A549 treated with dexamethasone at 1 μM for 4 hours (cell line): Measurements from ENCODE around the gene C12orf56. TPM values are rescaled to one million over a fixed set of nuclear protein-coding genes. Genes with fewer than 3 reads are reported as not detected.

Source experiments
- total RNA-seq: library from RNA; stranded (reverse); fragments of 200-300 nt; extraction: Qiagen RNA extraction; gene quantifications from 5 replicates; pipeline ENCODE4 v1.2.3, GENCODE V29; 2022

C12orf56 gene, protein sequence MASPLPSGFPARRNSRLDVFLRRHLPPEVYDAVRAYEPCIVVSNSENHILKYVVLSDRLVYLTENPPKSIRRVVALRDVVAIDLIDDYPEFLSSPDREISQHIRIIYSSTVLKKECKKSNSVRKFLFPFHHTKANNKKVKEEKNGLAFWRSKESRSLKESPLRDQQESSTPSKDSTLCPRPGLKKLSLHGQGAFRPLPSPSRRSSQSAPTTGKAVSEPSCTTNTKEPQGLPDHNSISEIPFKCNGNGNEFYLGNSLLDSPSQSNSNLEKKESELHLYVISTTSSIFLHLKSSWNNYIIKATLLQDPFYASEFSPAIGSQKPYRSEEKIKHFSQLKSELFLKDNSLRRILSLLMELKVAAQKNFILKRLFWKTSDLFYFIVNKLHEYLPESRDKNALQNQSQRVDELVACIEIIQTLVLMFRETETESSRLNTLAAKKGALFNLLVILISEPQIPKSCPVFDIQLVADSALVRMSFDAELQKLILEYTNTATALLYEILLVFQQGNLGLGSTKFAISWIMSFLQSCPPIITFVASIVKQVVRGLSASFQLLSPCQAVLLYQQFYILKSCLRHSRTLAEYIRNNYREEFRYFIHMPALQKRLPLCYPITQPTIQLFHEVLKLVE
- total RNA-seq = 0.07 to 0.21 TPM (median 0.18 TPM) in 3 of 5 replicates, not detected in the others

DNA sequence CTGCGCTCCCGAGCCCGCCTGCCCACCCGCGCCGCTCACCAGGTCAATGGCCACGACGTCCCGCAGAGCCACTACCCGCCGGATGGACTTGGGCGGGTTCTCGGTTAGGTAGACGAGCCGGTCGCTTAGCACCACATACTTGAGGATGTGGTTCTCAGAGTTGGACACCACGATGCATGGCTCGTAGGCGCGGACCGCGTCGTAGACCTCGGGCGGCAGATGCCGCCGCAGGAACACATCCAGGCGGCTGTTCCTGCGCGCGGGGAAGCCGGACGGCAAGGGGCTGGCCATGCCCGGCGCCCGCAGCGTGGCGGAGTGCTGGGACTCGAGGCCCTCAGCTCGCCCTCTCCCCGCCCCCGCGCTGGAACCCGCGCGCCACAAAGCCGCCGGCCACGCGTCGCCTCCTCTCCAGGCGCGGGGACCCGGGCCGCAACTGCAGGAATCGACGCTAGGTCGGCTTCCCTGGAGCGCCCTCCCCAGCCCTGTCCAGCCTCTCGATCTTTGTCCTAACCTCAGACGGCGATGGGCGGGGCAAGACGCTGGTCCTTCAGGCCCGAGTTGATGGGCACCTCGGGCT lies at the start of gene C12orf56:
C12orf56 (minus strand) TSS at position 484 of the 577 bp plus-strand sequence; CDS start at position 291, 193 bp downstream.

DNA sequence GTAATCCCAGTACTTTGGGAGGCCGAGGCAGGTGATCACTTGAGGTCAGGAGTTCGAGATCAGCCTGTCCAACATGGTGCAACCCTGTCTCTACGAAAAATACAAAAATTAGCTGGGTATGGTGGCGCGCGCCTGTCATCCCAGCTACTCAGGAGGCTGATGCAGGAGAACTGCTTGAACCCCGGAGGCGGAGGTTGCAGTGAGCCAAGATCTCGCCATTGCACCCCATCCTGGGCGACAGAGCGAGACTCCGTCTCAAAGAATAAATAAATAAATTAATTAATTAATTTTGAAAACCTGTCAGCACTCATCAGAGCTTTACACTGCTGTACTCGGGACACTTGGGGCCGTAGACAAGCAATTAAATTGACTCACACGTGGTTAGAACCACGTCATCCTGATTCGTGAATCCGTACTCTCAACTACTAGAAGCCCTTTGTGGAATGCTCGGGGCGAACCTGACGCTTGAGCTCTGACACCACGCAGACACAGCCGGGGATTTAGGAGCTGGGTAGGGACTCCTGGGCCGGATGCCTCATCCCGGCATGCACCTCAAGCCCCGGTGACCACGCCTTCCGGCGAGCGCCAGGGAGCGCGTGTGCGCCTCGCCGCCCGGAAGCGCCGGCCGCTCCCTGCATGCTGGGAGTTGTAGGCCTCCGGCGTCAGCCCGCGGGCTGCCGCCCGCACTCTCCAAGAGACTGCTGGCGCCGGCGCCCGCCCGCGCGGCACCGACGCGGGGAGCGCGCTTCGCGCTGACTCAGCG lies 13.3 kb upstream of the C12orf56 start, which contains the start of gene XPOT:
XPOT (plus strand) TSS at position 686 of the 763 bp plus-strand sequence. CDS start 5,644 bp downstream, outside the sequence.

DNA sequence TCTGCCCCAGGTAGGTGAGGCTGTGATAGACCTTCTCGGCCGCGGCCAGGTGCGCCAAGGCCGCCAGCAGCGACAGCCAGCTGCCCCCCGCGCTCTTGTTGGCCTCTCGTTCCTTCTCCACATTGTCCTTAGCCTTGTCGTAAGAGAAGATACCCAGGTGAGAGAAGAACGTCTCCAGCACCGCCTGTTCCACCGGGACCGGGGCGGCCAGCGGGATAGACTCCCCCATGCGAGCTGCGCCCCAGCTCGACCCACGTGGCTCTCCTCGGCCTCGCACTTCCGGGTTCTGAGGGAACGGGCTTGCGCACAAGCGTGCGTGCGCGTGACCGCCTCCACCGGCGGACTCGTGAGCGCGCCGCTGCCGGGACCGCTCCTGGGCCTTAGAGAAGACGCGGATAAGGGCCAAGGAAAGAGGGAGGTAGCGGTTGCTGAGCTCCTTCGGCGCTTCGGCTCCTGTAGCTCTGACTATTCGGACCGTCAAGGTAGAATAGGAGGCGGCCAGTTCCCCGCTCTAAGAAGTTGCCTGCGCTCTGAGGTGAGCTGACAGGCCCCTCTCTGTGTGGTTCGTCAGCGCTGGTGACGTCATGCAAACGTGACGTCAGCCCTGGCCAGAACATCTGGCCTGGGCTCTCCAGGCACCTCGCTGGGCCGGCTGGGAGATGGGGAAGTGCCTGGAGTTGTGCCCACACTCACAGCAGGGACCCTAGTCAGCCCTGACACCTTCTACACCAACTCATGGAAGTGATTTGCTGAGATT lies 168.4 kb downstream of the C12orf56 start, which contains the start of gene KICS2:
KICS2 (minus strand) TSS at position 288 of the 757 bp plus-strand sequence; CDS start at position 229, 59 bp downstream.

Other genes starting within 250 kb of the C12orf56 start
- 6.7 to 9.7 TPM (median 8.1 TPM) in 5 replicates for gene KICS2, start 168.5 kb downstream of the C12orf56 start, total RNA-seq
- 40.3 to 49.9 TPM (median 45.2 TPM) in 5 replicates for gene XPOT, start 13.6 kb upstream of the C12orf56 start, total RNA-seq
- 21.2 to 27.5 TPM (median 24.1 TPM) in 5 replicates for gene TBK1, start 61.4 kb upstream of the C12orf56 start, total RNA-seq
- 18.3 to 26.0 TPM (median 23.5 TPM) in 5 replicates for gene RASSF3, start 219.7 kb upstream of the C12orf56 start, total RNA-seq